Activated effector memory CD4-positive, alpha-beta T cell treated with anti-CD3 and anti-CD28 coated beads, Interleukin-2, amount 50 U/mL, for 16 hours (primary cell): ENCODE data around the gene GARIN3.

Source experiments
- DNase-seq: peaks from one replicate; pipeline ENCODE4 v3.0.0-alpha.2; 2020

The GARIN3 gene

GRCh38 chr5:157184117-157184670, 18.1 kb upstream of the GARIN3 start:
- no peak for DNase-seq

- peak; percentile 63 for DNase-seq
Observed at GRCh38 chr5:157182143-157182757, 16.2 kb upstream of the GARIN3 start.

- DNase-seq = peak; percentile 73
Observed at GRCh38 chr5:157180374-157181264, 14.6 kb upstream of the GARIN3 start, which contains the start of gene ITK. ITK (plus strand) TSS chr5:157180840; CDS start chr5:157180978, 138 bp downstream.

- no peak for DNase-seq
Observed at GRCh38 chr5:157178966-157179365, 12.9 kb upstream of the GARIN3 start.

- DNase-seq = peak; percentile 66
Observed at GRCh38 chr5:157177953-157178352, 11.9 kb upstream of the GARIN3 start.

- no peak for DNase-seq
Observed at GRCh38 chr5:157175071-157175612, 9.1 kb upstream of the GARIN3 start.

- DNase-seq = peak; percentile 95
Observed at GRCh38 chr5:157172403-157172802, 6.3 kb upstream of the GARIN3 start.

- no peak for DNase-seq
Observed at GRCh38 chr5:157168286-157168685, 2.2 kb upstream of the GARIN3 start.

- DNase-seq = no peak
Observed at GRCh38 chr5:157167214-157167621, 1.2 kb upstream of the GARIN3 start.

- no peak for DNase-seq
Observed at GRCh38 chr5:157165668-157166067, 396 bp downstream of the GARIN3 start.

- no peak for DNase-seq
Observed at GRCh38 chr5:157165261-157165660, 803 bp downstream of the GARIN3 start.

GRCh38 chr5:157164521-157164920, 1.5 kb downstream of the GARIN3 start:
- no peak for DNase-seq

GRCh38 chr5:157162919-157163510, 3.0 kb downstream of the GARIN3 start:
- no peak for DNase-seq

GRCh38 chr5:157161996-157162395, 4.1 kb downstream of the GARIN3 start:
- no peak for DNase-seq

GRCh38 chr5:157160001-157160400, 6.1 kb downstream of the GARIN3 start:
- DNase-seq = peak; percentile 81

GRCh38 chr5:157159209-157159751, 6.8 kb downstream of the GARIN3 start:
- peak; percentile 78 for DNase-seq

- DNase-seq = no peak
Observed at GRCh38 chr5:157157293-157157891, 8.7 kb downstream of the GARIN3 start.

- no peak for DNase-seq
Observed at GRCh38 chr5:157155297-157155696, 10.8 kb downstream of the GARIN3 start.

GRCh38 chr5:157150995-157151394, 15.1 kb downstream of the GARIN3 start:
- no peak for DNase-seq

GRCh38 chr5:157148734-157149615, 17.1 kb downstream of the GARIN3 start:
- DNase-seq = peak; percentile 90
